Panc1 (cell line): ENCODE data around the gene LMNTD1. TPM values are rescaled to one million over a fixed set of nuclear protein-coding genes. Genes with fewer than 3 reads are reported as not detected.

Source experiments
- ATAC-seq: fragments of 200-7000 bp; cut with Tn5 transposase; 2 replicates; pipeline ENCODE4 v1.9.1; 2020; ENCODE audit warnings: mild to moderate bottlenecking, moderate library complexity
- BruUV-seq: library from RNA; stranded (reverse); fragments of 400-500 nt; replicated peaks from 2 replicates; lab custom pipeline; 2021; lab: Mats Ljungman, UMichigan
- CTCF ChIA-PET: fragments of 300-600 bp; sonication (Branson Sonifier 250); formaldehyde crosslinking; loops from one replicate; lab custom pipeline; 2022; ENCODE audit warnings: antibody characterized with exemption; lab: Charles Lee
- POLR2A ChIA-PET: fragments of 300-600 bp; sonication (Branson Sonifier 250); formaldehyde crosslinking; loops from one replicate; lab custom pipeline; 2022; ENCODE audit warnings: antibody characterized with exemption; lab: Charles Lee
- DNase-seq: peaks from one replicate; pipeline ENCODE4 v3.0.0-alpha.2; 2010; ENCODE audit warnings: low read depth, low spot score
- H3K27ac ChIP-seq: 2 replicates; pipeline ENCODE4 v1.5.1; 2011; ENCODE audit warnings: mild to moderate bottlenecking, low read length, inconsistent platforms
- H3K27me3 ChIP-seq: fragments of 200-500 bp; sonication (Bioruptor generic); 2 replicates; pipeline ENCODE4 v1.6.0; 2014; ENCODE audit warnings: low read length, inconsistent platforms; ENCODE audit not compliant: control insufficient read depth, insufficient read depth
- H3K36me3 ChIP-seq: fragments of 200-500 bp; sonication (Bioruptor generic); 2 replicates; pipeline ENCODE4 v1.5.1; 2014; ENCODE audit warnings: inconsistent platforms, mild to moderate bottlenecking, low read length, moderate library complexity; ENCODE audit not compliant: control insufficient read depth, insufficient read depth
- H3K4me1 ChIP-seq: 2 replicates; pipeline ENCODE4 v1.5.1; 2011; ENCODE audit warnings: inconsistent platforms, mild to moderate bottlenecking, low read length, moderate library complexity; ENCODE audit not compliant: control insufficient read depth, insufficient read depth
- H3K4me3 ChIP-seq, 2 experiments: 2 replicates each; pipeline ENCODE4 v1.5.1; 2011 to 2012; ENCODE audit warnings: low read depth in 2 of 2, low read length in 2 of 2, mild to moderate bottlenecking in 2 of 2, inconsistent platforms in 1 of 2, moderate library complexity in 1 of 2
- H3K9me3 ChIP-seq: fragments of 200-500 bp; sonication (Bioruptor generic); 2 replicates; pipeline ENCODE4 v1.5.1; 2014; ENCODE audit warnings: low read depth, mild to moderate bottlenecking, inconsistent platforms, low read length, moderate library complexity; ENCODE audit not compliant: control insufficient read depth, insufficient read depth
- CTCF ChIP-seq: fragments of 450-650 bp; IDR thresholded peaks from 2 replicates; pipeline ENCODE4 v1.5.1; 2017; ENCODE audit warnings: mild to moderate bottlenecking
- POLR2AphosphoS5 ChIP-seq: IDR thresholded peaks from 2 replicates; pipeline ENCODE4 v1.6.1; 2012; ENCODE audit warnings: mild to moderate bottlenecking, low read depth, low read length, moderate library complexity
- REST ChIP-seq, 2 experiments: IDR thresholded peaks; 2 replicates each; pipeline ENCODE4 v1.6.1; 2011 to 2012; ENCODE audit warnings: low read depth in 2 of 2, control low read depth in 1 of 2, low read length in 1 of 2, mild to moderate bottlenecking in 1 of 2, moderate library complexity in 1 of 2; ENCODE audit not compliant: insufficient read depth in 1 of 2
- SIN3A ChIP-seq: IDR thresholded peaks from 2 replicates; pipeline ENCODE4 v1.6.1; 2012; ENCODE audit warnings: low read depth, mild to moderate bottlenecking, low read length, moderate library complexity, borderline replicate concordance; ENCODE audit not compliant: insufficient read depth
- TCF7L2 ChIP-seq: IDR thresholded peaks from 2 replicates; pipeline ENCODE4 v1.6.1; 2011; ENCODE audit warnings: mild to moderate bottlenecking, low read depth, low read length, inconsistent platforms
- in situ Hi-C: cut with HindIII; loops from 2 replicates; pipeline ENCODE4 v1.10.0; 2016; ENCODE audit warnings: low sequenced_read_pairs, low pct_unique_long_range_greater_than_20kb
- intact Hi-C: fragments of 100-400 bp; cut with micrococcal nuclease; formaldehyde crosslinking; loops from one replicate; pipeline ENCODE4 v1.10.0; 2022; ENCODE audit not compliant: unreplicated experiment
- total RNA-seq: library from RNA; stranded (reverse); gene quantifications from one replicate; pipeline ENCODE4 v1.2.1, GENCODE V29; 2021; ENCODE audit not compliant: unreplicated experiment

LMNTD1 gene
- total RNA-seq, 1 experiment from 2014 or later, result 0.13 TPM

- peaks cover 11% of the 10 kb centered on the region for H3K4me1 ChIP-seq
- intact Hi-C loops (no loop called here), in situ Hi-C loops (no loop called here)
- no peak overlapping the region for H3K27ac ChIP-seq
- POLR2A ChIA-PET, result no interaction called here
- no peaks in the 10 kb centered on the region; the same call in 1 of the 2 replicates for H3K9me3 ChIP-seq
- TF ChIP-seq REST (IDR thresholded peaks at IDR 0.05; ENCODE audit: insufficient read depth in 1 of 2, low read depth in 2 of 2, low read length in 1 of 2), result no peak
- no peak for TF ChIP-seq TCF7L2
- TF ChIP-seq SIN3A, result no peak
- no peak for TF ChIP-seq POLR2AphosphoS5
- TF ChIP-seq CTCF, result no peak
- no peaks in the 10 kb centered on the region for H3K36me3 ChIP-seq
- no peak overlapping the region for H3K4me3 ChIP-seq
- BruUV-seq, result no TSS peak
- DNase-seq, result no peak
- CTCF ChIA-PET, result no interaction called here
- no peak for ATAC-seq
- no peaks in the 10 kb centered on the region for H3K27me3 ChIP-seq
These were observed 93.5 kb downstream of the LMNTD1 start for GRCh38 chr12:25459541-25459951.

GRCh38 chr12:25458047-25458552, 95.0 kb downstream of the LMNTD1 start:
- TF ChIP-seq TCF7L2 (no peak), REST (IDR thresholded peaks at IDR 0.05; ENCODE audit: insufficient read depth in 1 of 2, low read depth in 2 of 2, low read length in 1 of 2) (no peak), POLR2AphosphoS5 (no peak), SIN3A (no peak)
- no peaks in the 10 kb centered on the region for H3K27me3 ChIP-seq
- ChIA-PET CTCF (no interaction called here), POLR2A (interaction anchor here (1.0 kb wide), 1 partner anchor 14 kb away, joined by 3 read pairs; no protein-coding TSS in a partner anchor)
- no peaks in the 10 kb centered on the region for H3K36me3 ChIP-seq
- intact Hi-C loops (no loop called here), in situ Hi-C loops (no loop called here)
- peak overlapping the region; percentile 48 for H3K27ac ChIP-seq
- BruUV-seq, result no TSS peak
- H3K4me3 ChIP-seq, result peak overlapping the region in 1 of 2 experiments; percentile 33; a peak in 2 of 4 replicates
- peaks cover 11% of the 10 kb centered on the region for H3K4me1 ChIP-seq
- ATAC-seq (peak; percentile 100), DNase-seq (peak; percentile 94)
- H3K9me3 ChIP-seq, result no peaks in the 10 kb centered on the region; the same call in 1 of the 2 replicates
